ENCODE results near the gene ITGA2B.

Gene ITGA2B

GRCh38 chr17:44326861-44327444 is 62.5 kb downstream of the ITGA2B start:
- Histone ChIP-seq H3K4me2 (ENCODE audit: insufficient read depth, low read length, poor library complexity, severe bottlenecking) (no peak overlapping the region), H2BK15ac (ENCODE audit: low read length) (no peak overlapping the region), H4K8ac (ENCODE audit: low read depth, low read length) (no peak overlapping the region), H3K4me1 (ENCODE audit: control insufficient read depth in 2 of 2, insufficient read depth in 1 of 2, low read depth in 1 of 2, low read length in 2 of 2) (peaks cover 4 to 8% of the 10 kb centered on the region in 2 donors), H2BK12ac (ENCODE audit: low read length) (no peak overlapping the region), H2AFZ (ENCODE audit: low read length) (no peak overlapping the region), H3K9ac (ENCODE audit: low read depth, low read length, poor library complexity) (no peak overlapping the region), H2AK5ac (ENCODE audit: low read depth, low read length) (no peak overlapping the region), H2BK5ac (ENCODE audit: low read length) (no peak overlapping the region), H3K27ac (replicated peaks; ENCODE audit: low read length) (no peak overlapping the region), H3K36me3 (replicated peaks in 1 of 2; ENCODE audit: control insufficient read depth in 2 of 2, insufficient read depth in 2 of 2, low read length in 2 of 2) (peaks cover 3 to 6% of the 10 kb centered on the region in 2 donors), H3K4ac (ENCODE audit: low read length) (no peak overlapping the region), H3K4me3 (ENCODE audit: low read length in 2 of 2) (no peak overlapping the region), H2BK120ac (ENCODE audit: low read depth, low read length) (no peak overlapping the region), H3K79me1 (ENCODE audit: low read depth, low read length) (peaks cover 12% of the 10 kb centered on the region), H3K14ac (ENCODE audit: low read length) (no peak overlapping the region), H3K27me3 (ENCODE audit: control insufficient read depth in 3 of 3, insufficient read depth in 3 of 3, low read depth in 1 of 3, low read length in 3 of 3) (peaks cover 0 to 12% (median 2%) of the 10 kb centered on the region in 3 experiments), H4K91ac (ENCODE audit: low read depth, low read length, poor library complexity) (no peak overlapping the region), H3K23ac (ENCODE audit: low read depth, low read length, poor library complexity) (peak overlapping the region; percentile 93), H3K18ac (ENCODE audit: low read length) (no peak overlapping the region), H3K9me3 (replicated peaks in 1 of 2; ENCODE audit: control insufficient read depth in 2 of 2, insufficient read depth in 1 of 2, low read depth in 1 of 2, low read length in 2 of 2) (no peaks in the 10 kb centered on the region)
- peak; percentile 89 for DNase-seq (ENCODE audit: low spot score)
- WGBS, 2 donors (ENCODE audit: extremely low coverage in 2 of 2, insufficient read length in 2 of 2, insufficient replicate concordance in 1 of 2): no CpG with 5 or more reads among the region's 31 CpGs

DNA sequence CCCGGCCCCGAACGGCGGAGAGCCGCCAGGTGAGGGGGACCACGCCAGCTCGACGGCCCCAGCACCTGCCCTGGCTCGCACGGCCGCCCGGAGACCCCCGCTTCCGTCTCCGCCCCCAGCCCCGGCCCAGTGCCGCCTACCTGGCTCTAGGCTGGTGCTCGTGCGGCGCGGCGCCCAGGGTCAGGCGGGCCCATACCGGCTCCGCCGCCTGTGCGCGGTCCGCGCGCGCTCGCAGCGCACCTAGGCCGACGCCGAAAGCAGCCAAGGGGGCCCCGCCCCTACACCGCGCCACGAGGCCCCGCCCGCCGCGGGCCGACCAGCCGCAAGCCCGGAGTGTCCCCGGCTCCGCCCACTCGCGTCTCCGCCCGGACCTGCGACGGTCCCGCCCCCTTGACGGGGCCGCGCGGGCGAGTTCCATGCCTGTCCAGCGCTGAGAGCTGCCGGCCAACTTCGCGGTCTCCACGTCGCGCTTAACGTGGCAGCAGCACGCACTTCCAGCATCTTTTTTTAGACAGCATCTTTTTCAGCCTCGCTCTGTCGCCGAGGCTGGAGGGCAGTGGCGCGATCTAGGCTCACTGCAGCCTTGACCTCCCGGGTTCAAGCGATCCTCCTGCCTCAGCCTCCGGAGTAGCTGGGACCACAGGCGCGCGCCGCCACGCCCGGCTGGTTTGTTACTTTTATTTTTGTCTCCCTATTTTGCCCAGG is 64.7 kb downstream of the ITGA2B start, which contains the start of gene SLC25A39:
Gene SLC25A39 (minus strand): TSS at position 253 of the 705 bp plus-strand sequence. CDS start 1,261 bp downstream, outside the sequence.
- Histone ChIP-seq H3K9me3 (replicated peaks in 1 of 2; ENCODE audit: control insufficient read depth in 2 of 2, insufficient read depth in 1 of 2, low read depth in 1 of 2, low read length in 2 of 2) (no peaks in the 10 kb centered on the region), H3K27me3 (ENCODE audit: control insufficient read depth in 3 of 3, insufficient read depth in 3 of 3, low read depth in 1 of 3, low read length in 3 of 3) (peaks cover 0 to 12% (median 2%) of the 10 kb centered on the region in 3 experiments), H3K23ac (ENCODE audit: low read depth, low read length, poor library complexity) (peak within 1 kb of the TSS; percentile 98), H2AFZ (ENCODE audit: low read length) (peak within 1 kb of the TSS; percentile 97), H2BK15ac (ENCODE audit: low read length) (peak within 1 kb of the TSS; percentile 17), H3K27ac (replicated peaks; ENCODE audit: low read length) (no peak within 1 kb of the TSS), H4K8ac (ENCODE audit: low read depth, low read length) (peak within 1 kb of the TSS; percentile 65), H3K4me3 (ENCODE audit: low read length in 2 of 2) (peak within 1 kb of the TSS; percentile 93 to 94), H3K18ac (ENCODE audit: low read length) (peak within 1 kb of the TSS; percentile 95), H3K14ac (ENCODE audit: low read length) (peak within 1 kb of the TSS; percentile 89), H3K4ac (ENCODE audit: low read length) (no peak within 1 kb of the TSS), H2BK5ac (ENCODE audit: low read length) (peak within 1 kb of the TSS; percentile 82), H2AK5ac (ENCODE audit: low read depth, low read length) (peak within 1 kb of the TSS; percentile 84), H3K36me3 (replicated peaks in 1 of 2; ENCODE audit: control insufficient read depth in 2 of 2, insufficient read depth in 2 of 2, low read length in 2 of 2) (peaks cover 7 to 28% of the 10 kb centered on the region in 2 donors), H3K4me1 (ENCODE audit: control insufficient read depth in 2 of 2, insufficient read depth in 1 of 2, low read depth in 1 of 2, low read length in 2 of 2) (peaks cover 4 to 8% of the 10 kb centered on the region in 2 donors), H2BK12ac (ENCODE audit: low read length) (no peak within 1 kb of the TSS), H3K9ac (ENCODE audit: low read depth, low read length, poor library complexity) (peak within 1 kb of the TSS; percentile 97), H3K4me2 (ENCODE audit: insufficient read depth, low read length, poor library complexity, severe bottlenecking) (peak within 1 kb of the TSS; percentile 96), H3K79me1 (ENCODE audit: low read depth, low read length) (peaks cover 12% of the 10 kb centered on the region), H4K91ac (ENCODE audit: low read depth, low read length, poor library complexity) (no peak within 1 kb of the TSS), H2BK120ac (ENCODE audit: low read depth, low read length) (no peak within 1 kb of the TSS)
- WGBS, 2 donors (ENCODE audit: extremely low coverage in 2 of 2, insufficient read length in 2 of 2, insufficient replicate concordance in 1 of 2): no CpG with 5 or more reads among the region's 85 CpGs
- peak; percentile 88 for DNase-seq (ENCODE audit: low spot score)

GRCh38 chr17:44324092-44324570 is 65.3 kb downstream of the ITGA2B start:
- H2BK12ac ChIP-seq (ENCODE audit: low read length): no peak overlapping the region
- H3K4me2 ChIP-seq (ENCODE audit: insufficient read depth, low read length, poor library complexity, severe bottlenecking): peak overlapping the region; percentile 96
- H2BK120ac ChIP-seq (ENCODE audit: low read depth, low read length): no peak overlapping the region
- H3K36me3 ChIP-seq (replicated peaks in 1 of 2; ENCODE audit: control insufficient read depth in 2 of 2, insufficient read depth in 2 of 2, low read length in 2 of 2): peaks cover 10 to 34% of the 10 kb centered on the region in 2 donors
- H3K4me1 ChIP-seq (ENCODE audit: control insufficient read depth in 2 of 2, insufficient read depth in 1 of 2, low read depth in 1 of 2, low read length in 2 of 2): peaks cover 4 to 8% of the 10 kb centered on the region in 2 donors
- H3K9me3 ChIP-seq (replicated peaks in 1 of 2; ENCODE audit: control insufficient read depth in 2 of 2, insufficient read depth in 1 of 2, low read depth in 1 of 2, low read length in 2 of 2): no peaks in the 10 kb centered on the region
- H3K14ac ChIP-seq (ENCODE audit: low read length): peak overlapping the region; percentile 89
- peaks cover 0 to 12% (median 2%) of the 10 kb centered on the region in 3 experiments for H3K27me3 ChIP-seq (ENCODE audit: control insufficient read depth in 3 of 3, insufficient read depth in 3 of 3, low read depth in 1 of 3, low read length in 3 of 3)
- H2BK5ac ChIP-seq (ENCODE audit: low read length): peak overlapping the region; percentile 82
- H4K8ac ChIP-seq (ENCODE audit: low read depth, low read length): peak overlapping the region; percentile 65
- H2AK5ac ChIP-seq (ENCODE audit: low read depth, low read length): peak overlapping the region; percentile 84
- H3K79me1 ChIP-seq (ENCODE audit: low read depth, low read length): peaks cover 12% of the 10 kb centered on the region
- H3K18ac ChIP-seq (ENCODE audit: low read length): peak overlapping the region; percentile 95
- peak overlapping the region; percentile 97 for H3K9ac ChIP-seq (ENCODE audit: low read depth, low read length, poor library complexity)
- H3K23ac ChIP-seq (ENCODE audit: low read depth, low read length, poor library complexity): peak overlapping the region; percentile 98
- H3K4ac ChIP-seq (ENCODE audit: low read length): no peak overlapping the region
- peak overlapping the region; percentile 17 for H2BK15ac ChIP-seq (ENCODE audit: low read length)
- peak overlapping the region; percentile 97 for H2AFZ ChIP-seq (ENCODE audit: low read length)
- H3K4me3 ChIP-seq (ENCODE audit: low read length in 2 of 2): peak overlapping the region; percentile 93 to 94
- H4K91ac ChIP-seq (ENCODE audit: low read depth, low read length, poor library complexity): no peak overlapping the region
- no peak overlapping the region for H3K27ac ChIP-seq (replicated peaks; ENCODE audit: low read length)
- WGBS, 2 donors (ENCODE audit: extremely low coverage in 2 of 2, insufficient read length in 2 of 2, insufficient replicate concordance in 1 of 2): no CpG with 5 or more reads among the region's 38 CpGs
- no peak for DNase-seq (ENCODE audit: low spot score)

All from neuronal stem cell (in vitro differentiated cells).